Effector memory CD8-positive, alpha-beta T cell (primary cell): ENCODE results near the gene G3BP1.
A peak's percentile ranks its signal among the peaks of the same experiment; 100 is the strongest.
"Not testable (repeated sequence)": the region's sequence is repeated elsewhere in the genome, so short reads cannot be mapped to it uniquely, and the experiment has no call there.

Experiments used
- ATAC-seq: fragments of 150-1000 bp; cut with Tn5 transposase; replicated peaks from 2 replicates; pipeline ENCODE4 v1.10.0; 2021; ENCODE audit warnings: mild to moderate bottlenecking, moderate library complexity
- DNase-seq, 3 experiments: peaks; one replicate each; pipeline ENCODE4 v3.0.0; 2021
- H3K27ac Mint-ChIP-seq, 2 donors: one replicate each; pipeline ENCODE4 v1.8.0; 2022; ENCODE audit warnings: mild to moderate bottlenecking in 2 of 2, mixed read lengths in 2 of 2, moderate library complexity in 2 of 2
- H3K27me3 Mint-ChIP-seq, 2 donors: one replicate each; pipeline ENCODE4 v1.8.0; 2022; ENCODE audit warnings: mixed read lengths in 2 of 2
- H3K36me3 Mint-ChIP-seq: one replicate; pipeline ENCODE4 v1.8.0; 2022; ENCODE audit warnings: mild to moderate bottlenecking, moderate library complexity, mixed read lengths; ENCODE audit not compliant: insufficient read depth
- H3K4me1 Mint-ChIP-seq, 2 donors: one replicate each; pipeline ENCODE4 v1.8.0; 2022; ENCODE audit warnings: low read depth in 2 of 2, mixed read lengths in 2 of 2
- H3K4me3 Mint-ChIP-seq, 2 donors: one replicate each; pipeline ENCODE4 v1.8.0; 2022; ENCODE audit warnings: mild to moderate bottlenecking in 2 of 2, mixed read lengths in 2 of 2, moderate library complexity in 2 of 2
- H3K9me3 Mint-ChIP-seq, 2 donors: one replicate each; pipeline ENCODE4 v1.8.0; 2022; ENCODE audit warnings: mixed read lengths in 2 of 2

The G3BP1 gene

DNA sequence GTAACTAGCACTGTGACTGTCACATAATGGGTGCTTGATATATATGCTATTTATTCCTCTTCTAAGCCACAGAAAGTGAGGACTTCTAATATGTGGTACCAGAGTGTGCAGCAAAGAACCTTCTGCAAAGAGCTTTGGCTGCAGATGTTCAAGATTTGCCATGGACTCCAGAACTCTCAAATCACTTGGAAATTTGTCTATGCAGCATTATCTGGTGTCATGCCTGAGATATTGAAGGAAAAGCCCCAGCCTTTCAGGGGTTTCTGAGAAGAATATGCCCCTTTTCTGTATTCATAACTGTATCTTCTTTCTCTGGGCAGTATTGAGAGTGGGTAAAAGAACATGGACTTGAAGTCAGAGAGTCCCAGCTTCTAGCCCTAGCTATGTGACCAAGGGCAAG, 4.8 kb upstream of the G3BP1 start:
- DNase-seq (no peak), ATAC-seq (no peak)
- H3K36me3 Mint-ChIP-seq: peaks cover 10% of the 10 kb centered on the region
- H3K27ac Mint-ChIP-seq: no peak overlapping the region
- H3K4me3 Mint-ChIP-seq: no peak overlapping the region
- H3K27me3 Mint-ChIP-seq: no peaks in the 10 kb centered on the region
- no peaks in the 10 kb centered on the region for H3K9me3 Mint-ChIP-seq
- peaks cover 0 to 5% of the 10 kb centered on the region in 2 donors for H3K4me1 Mint-ChIP-seq

DNA sequence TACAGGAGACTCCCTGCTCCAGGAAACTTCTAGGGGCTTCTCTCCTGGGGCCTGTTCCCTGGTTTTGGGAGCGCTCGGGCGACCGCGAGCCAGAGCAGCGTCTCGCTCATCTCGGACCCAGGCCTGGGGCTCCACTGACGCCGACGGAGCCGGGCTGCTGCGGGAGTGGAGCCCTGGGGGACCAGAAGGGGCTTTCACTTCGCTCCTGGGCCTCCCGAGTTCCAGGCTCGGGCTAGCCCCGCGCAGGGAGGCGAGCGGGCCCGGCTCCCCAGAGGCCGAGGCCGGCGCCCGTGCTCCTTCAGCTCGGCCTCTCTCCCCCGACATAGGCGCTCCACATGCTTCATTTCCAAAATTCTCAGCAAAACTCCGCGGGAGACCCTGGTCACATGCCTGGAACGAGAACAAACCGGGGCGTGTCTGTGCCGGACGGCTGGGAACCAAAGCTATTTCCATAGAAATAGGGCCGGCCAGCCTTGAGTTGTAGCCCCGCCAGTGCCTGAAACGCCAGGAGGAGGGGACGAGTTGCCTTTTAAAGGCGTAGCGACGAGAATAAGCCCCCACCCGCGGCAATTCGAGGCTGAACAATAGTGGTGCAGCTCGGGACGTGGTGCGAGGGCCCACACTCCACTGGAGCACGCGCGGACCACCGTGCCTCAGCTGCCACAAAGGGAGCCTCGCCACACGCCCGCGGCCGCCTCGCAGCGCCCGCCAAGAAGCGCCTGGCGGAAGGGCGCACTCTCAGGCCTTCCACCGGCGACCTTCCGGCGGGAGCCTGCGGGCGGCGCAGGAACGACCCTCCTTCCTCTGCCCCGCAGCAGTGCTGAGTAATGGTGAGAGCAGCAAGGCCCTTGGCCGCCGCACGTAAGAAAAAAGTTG, 1.1 kb upstream of the G3BP1 start:
- no peak for DNase-seq

GRCh38 chr5:151772029-151772845, 483 bp downstream of the G3BP1 start:
- peaks cover 31 to 45% of the 10 kb centered on the region in 2 donors for H3K4me1 Mint-ChIP-seq
- no peak overlapping the region for H3K4me3 Mint-ChIP-seq
- H3K27me3 Mint-ChIP-seq: no peaks in the 10 kb centered on the region
- peaks cover 36% of the 10 kb centered on the region for H3K36me3 Mint-ChIP-seq
- DNase-seq (peak; percentile 27 to 47 (median 39)), ATAC-seq (peak; percentile 1)
- H3K27ac Mint-ChIP-seq: no peak overlapping the region
- no peaks in the 10 kb centered on the region for H3K9me3 Mint-ChIP-seq

More for the DNA sequence above, 1.1 kb upstream of the G3BP1 start:
- Mint-ChIP-seq H3K9me3 (no peaks in the 10 kb centered on the region), H3K36me3 (peaks cover 25% of the 10 kb centered on the region), H3K4me3 (no peak overlapping the region), H3K27ac (no peak overlapping the region), H3K4me1 (peaks cover 20 to 31% of the 10 kb centered on the region in 2 donors), H3K27me3 (no peaks in the 10 kb centered on the region)
- ATAC-seq: peak; percentile 12

GRCh38 chr5:151772846-151773561, 1.2 kb downstream of the G3BP1 start:
- Mint-ChIP-seq H3K4me3 (no peak overlapping the region), H3K27me3 (no peaks in the 10 kb centered on the region), H3K36me3 (peaks cover 42% of the 10 kb centered on the region), H3K27ac (no peak overlapping the region), H3K9me3 (no peaks in the 10 kb centered on the region), H3K4me1 (peaks cover 39 to 53% of the 10 kb centered on the region in 2 donors)
- no peak for ATAC-seq
- no peak for DNase-seq

DNA sequence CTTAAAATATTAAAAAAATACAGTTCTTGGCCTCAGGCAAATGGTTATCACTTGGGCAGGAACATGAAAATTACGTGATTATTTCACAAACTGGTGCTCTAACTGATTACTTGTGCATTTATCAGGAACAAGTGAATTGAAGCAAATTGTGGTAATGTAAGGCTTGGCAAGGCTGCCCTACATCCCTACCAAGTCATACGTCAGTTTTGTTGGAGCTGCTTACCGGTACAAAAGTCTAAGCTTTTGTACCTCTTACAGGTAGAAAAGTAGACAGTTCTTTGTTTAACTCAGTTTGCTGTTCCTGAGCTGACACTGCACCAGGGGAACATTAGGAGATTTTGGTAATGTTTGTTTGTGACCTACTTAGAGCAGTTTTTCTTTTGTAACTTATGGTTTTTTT, 2.2 kb downstream of the G3BP1 start:
- no peak for ATAC-seq
- Mint-ChIP-seq H3K4me3 (no peak overlapping the region), H3K36me3 (peaks cover 45% of the 10 kb centered on the region), H3K27me3 (no peaks in the 10 kb centered on the region), H3K27ac (no peak overlapping the region), H3K9me3 (no peaks in the 10 kb centered on the region), H3K4me1 (peaks cover 42 to 62% of the 10 kb centered on the region in 2 donors)
- no peak for DNase-seq

DNA sequence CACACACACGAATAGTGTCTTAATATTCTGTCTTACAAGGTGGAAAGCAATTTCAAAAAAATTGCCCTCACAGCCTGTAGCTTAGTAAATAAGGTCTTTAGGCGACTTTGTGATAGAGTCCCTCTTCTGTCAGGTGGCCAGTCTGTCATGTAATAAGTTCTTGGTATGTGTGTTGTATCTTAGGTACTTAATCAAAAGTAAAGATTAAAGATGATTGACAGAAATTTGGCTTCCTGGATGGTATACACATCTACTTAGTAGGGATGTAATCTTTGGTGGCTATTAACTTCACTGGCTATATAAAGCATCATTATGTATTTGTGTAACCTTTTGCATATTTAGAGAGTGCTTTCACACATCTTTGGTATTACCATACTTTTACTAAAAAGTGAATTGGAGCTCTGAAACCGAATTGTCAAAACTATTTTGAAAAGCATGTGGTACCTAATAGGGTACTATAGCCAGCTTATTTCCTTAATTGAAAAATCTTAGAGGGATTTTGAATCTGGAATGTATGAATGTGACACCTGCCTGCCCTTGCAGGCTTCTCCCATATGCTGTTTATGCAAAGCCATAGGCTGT, 3.4 kb downstream of the G3BP1 start:
- H3K9me3 Mint-ChIP-seq: no peaks in the 10 kb centered on the region
- H3K36me3 Mint-ChIP-seq: peaks cover 47% of the 10 kb centered on the region

DNA sequence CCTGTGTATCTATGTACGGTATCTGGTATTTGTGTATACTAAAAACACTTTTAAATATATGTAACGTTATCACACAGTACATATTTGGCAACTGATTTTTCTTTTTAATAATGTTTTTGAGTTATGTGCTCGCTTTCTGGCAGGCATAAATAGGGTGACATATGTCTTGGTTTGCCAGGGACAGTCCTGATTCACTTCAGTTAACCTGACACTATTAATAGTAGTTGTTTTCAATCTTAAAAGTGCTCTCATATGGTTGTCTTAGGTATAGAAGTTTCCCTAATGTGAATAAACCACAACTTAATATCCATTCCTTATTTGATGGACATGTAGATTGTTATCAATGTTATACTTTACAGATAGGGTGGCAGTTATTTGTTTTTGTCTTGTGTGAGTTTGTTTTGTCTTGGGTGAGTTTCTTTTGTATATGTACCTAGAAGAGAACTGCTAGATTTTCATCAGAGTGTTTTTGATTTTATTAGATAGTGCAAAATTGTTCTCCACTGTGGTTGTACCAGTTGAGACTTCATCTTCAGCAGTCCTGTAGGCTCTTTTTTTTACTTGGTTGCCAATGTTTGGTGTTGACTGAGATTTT, 7.9 kb downstream of the G3BP1 start:
- DNase-seq (no peak), ATAC-seq (no peak)
- H3K4me1 Mint-ChIP-seq: peaks cover 53 to 85% of the 10 kb centered on the region in 2 donors
- H3K36me3 Mint-ChIP-seq: peaks cover 39% of the 10 kb centered on the region
- no peaks in the 10 kb centered on the region for H3K27me3 Mint-ChIP-seq
- peak overlapping the region; percentile 23 to 36 for H3K4me3 Mint-ChIP-seq
- H3K9me3 Mint-ChIP-seq: no peaks in the 10 kb centered on the region
- H3K27ac Mint-ChIP-seq: peak overlapping the region in 1 of 2 donors; percentile 42

More for the DNA sequence above, 3.4 kb downstream of the G3BP1 start:
- no peak for ATAC-seq
- DNase-seq: no peak
- Mint-ChIP-seq H3K4me3 (no peak overlapping the region), H3K4me1 (peaks cover 52 to 72% of the 10 kb centered on the region in 2 donors), H3K27ac (peak overlapping the region; percentile 20 to 53), H3K27me3 (no peaks in the 10 kb centered on the region)

DNA sequence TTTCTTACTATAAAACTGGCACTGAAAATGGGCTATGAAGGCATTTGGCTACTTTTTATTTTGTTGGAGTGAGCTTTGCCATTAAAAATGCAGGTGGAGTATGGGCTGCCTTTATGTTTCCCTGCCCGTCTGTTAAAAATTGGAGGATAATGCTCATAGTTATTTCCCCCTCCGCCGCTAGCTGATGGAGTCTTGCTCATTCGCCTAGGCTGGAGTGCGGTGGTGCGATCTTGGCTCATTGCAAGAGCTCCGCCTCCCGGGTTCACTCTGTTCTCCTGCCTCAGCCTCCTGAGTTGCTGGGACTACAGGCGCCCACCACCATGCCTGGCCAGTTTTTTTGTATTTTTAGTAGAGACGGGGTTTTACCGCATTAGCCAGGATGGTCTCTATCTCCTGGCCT, 8.6 kb downstream of the G3BP1 start:
- Mint-ChIP-seq H3K4me3 (peak overlapping the region; percentile 62 to 65), H3K36me3 (peaks cover 40% of the 10 kb centered on the region), H3K9me3 (no peaks in the 10 kb centered on the region), H3K4me1 (peaks cover 52 to 84% of the 10 kb centered on the region in 2 donors), H3K27ac (peak overlapping the region; percentile 3 to 35), H3K27me3 (no peaks in the 10 kb centered on the region)
- ATAC-seq (no peak), DNase-seq (no peak)

DNA sequence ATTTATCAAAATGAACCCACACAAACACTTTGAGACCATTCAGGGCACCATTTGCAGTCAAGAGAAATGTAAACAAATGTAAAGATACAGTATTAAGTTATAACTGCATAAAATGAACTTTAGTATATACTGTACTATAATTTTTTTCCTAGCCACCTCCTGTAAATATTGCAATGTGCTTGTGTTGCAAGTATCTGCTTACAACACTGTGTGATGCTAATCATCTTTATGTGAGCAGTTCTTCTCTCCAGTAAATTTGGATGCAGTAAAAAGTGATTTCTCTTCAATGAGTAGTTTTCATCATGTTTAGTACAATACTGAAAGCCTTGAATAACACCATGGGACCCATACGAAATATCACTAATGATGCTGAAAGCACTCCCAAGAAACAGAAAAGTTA, 9.4 kb downstream of the G3BP1 start:
- Mint-ChIP-seq H3K4me1 (peaks cover 51 to 85% of the 10 kb centered on the region in 2 donors), H3K4me3 (peak overlapping the region; percentile 6 to 17), H3K9me3 (no peaks in the 10 kb centered on the region), H3K36me3 (peaks cover 41% of the 10 kb centered on the region), H3K27me3 (no peaks in the 10 kb centered on the region), H3K27ac (peak overlapping the region in 1 of 2 donors; percentile 29)
- no peak for DNase-seq
- no peak for ATAC-seq

GRCh38 chr5:151783664-151784063, 11.9 kb downstream of the G3BP1 start:
- not testable (repeated sequence) for H3K9me3 Mint-ChIP-seq, DNase-seq, H3K4me3 Mint-ChIP-seq, ATAC-seq, H3K27me3 Mint-ChIP-seq
- Mint-ChIP-seq H3K27ac (peak overlapping the region; percentile 31 to 44), H3K4me1 (peaks cover 33 to 67% of the 10 kb centered on the region in 2 donors), H3K36me3 (peaks cover 42% of the 10 kb centered on the region)

DNA sequence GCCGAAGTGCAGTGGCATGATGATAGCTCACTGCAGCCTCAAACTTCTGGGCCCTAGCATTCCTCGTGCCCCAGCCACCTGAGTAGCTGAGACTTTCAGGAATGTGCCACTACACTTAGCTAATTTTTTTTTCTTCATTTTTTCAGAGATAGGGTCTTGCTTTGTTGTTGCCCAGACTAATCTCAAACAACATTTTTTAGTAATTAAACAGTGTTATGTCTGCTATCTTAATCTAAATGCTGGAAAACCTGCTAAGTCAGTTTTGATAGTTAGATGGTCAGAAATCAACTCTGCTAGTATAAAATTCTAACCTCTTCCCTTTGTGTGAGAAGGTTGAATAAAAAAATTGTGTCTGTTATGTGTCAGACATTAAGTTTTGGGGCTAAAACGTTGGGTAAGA, 12.4 kb downstream of the G3BP1 start:
- Mint-ChIP-seq H3K27ac (no peak overlapping the region), H3K36me3 (peaks cover 40% of the 10 kb centered on the region), H3K9me3 (no peaks in the 10 kb centered on the region), H3K4me1 (peaks cover 32 to 62% of the 10 kb centered on the region in 2 donors), H3K27me3 (no peaks in the 10 kb centered on the region), H3K4me3 (no peak overlapping the region)
- no peak for DNase-seq
- ATAC-seq: no peak

DNA sequence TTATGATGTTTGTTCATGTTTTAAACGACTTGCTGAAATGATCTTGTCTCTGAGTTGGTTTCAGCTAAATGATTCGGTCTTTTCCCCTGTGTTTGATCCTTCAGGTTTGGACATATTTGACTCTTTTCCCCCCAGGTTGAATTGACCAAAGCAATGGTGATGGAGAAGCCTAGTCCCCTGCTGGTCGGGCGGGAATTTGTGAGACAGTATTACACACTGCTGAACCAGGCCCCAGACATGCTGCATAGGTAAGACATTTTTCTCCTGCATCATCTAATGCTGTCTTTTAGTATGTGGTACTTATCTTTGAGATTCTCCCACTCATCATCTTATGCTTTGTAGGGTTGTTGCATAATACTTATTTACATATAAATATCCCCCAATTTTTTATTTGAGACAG, 14.7 kb downstream of the G3BP1 start:
- no peak for DNase-seq
- ATAC-seq: no peak
- H3K9me3 Mint-ChIP-seq: no peaks in the 10 kb centered on the region
- peaks cover 59% of the 10 kb centered on the region for H3K36me3 Mint-ChIP-seq
- H3K27me3 Mint-ChIP-seq: no peaks in the 10 kb centered on the region
- no peak overlapping the region for H3K4me3 Mint-ChIP-seq
- peak overlapping the region in 1 of 2 donors; percentile 66 for H3K27ac Mint-ChIP-seq
- peaks cover 18 to 51% of the 10 kb centered on the region in 2 donors for H3K4me1 Mint-ChIP-seq
